RWPE1 (cell line): ENCODE measurements around the gene TMPRSS11E.
A peak's percentile ranks its signal among the peaks of the same experiment; 100 is the strongest.

Experiments
- CTCF ChIA-PET: fragments of 350-600 bp; sonication (Branson Sonifier 250); formaldehyde crosslinking; extraction: SDS; loops from one replicate; lab custom pipeline; 2021; lab: Yijun Ruan, JAX
- POLR2A ChIA-PET: fragments of 400-600 bp; formaldehyde crosslinking; extraction: SDS; loops from one replicate; lab custom pipeline; 2020; ENCODE audit warnings: antibody characterized with exemption; ENCODE audit not compliant: low non-redundant PET; lab: Yijun Ruan, JAX
- DNase-seq: peaks from one replicate; pipeline ENCODE4 v3.0.0; 2012; ENCODE audit warnings: low spot score
- H3K27ac ChIP-seq: fragments of 450-650 bp; 2 replicates; pipeline ENCODE4 v1.5.1; 2017
- TF ChIP-seq, protein P1 (sequence below): fragments of 450-650 bp; conservative IDR thresholded peaks from 2 replicates; pipeline ENCODE4 v1.5.1; 2017; ENCODE audit warnings: low read depth, mild to moderate bottlenecking

TMPRSS11E gene

DNA sequence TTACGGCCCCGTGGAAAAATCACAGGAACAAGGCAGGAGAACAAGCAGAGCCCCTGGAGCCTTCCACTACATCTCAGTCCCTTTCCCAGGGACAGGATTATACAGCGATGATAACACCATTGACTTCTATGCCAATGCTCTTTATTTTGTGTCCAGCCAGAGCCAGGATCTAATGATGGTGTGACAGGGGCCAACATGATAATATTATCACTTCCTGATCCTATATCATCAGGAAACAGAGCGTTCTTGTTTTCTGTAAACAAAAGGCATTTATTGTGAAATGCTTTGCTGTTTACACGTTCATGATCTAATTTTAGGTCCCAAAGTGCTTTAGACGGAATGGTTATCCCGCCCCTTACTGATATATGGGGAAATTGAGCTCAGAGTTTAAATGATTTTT is 12.8 kb downstream of the TMPRSS11E start:
- H3K27ac ChIP-seq = no peak overlapping the region
- DNase-seq = no peak
- TF ChIP-seq, protein P1, sequence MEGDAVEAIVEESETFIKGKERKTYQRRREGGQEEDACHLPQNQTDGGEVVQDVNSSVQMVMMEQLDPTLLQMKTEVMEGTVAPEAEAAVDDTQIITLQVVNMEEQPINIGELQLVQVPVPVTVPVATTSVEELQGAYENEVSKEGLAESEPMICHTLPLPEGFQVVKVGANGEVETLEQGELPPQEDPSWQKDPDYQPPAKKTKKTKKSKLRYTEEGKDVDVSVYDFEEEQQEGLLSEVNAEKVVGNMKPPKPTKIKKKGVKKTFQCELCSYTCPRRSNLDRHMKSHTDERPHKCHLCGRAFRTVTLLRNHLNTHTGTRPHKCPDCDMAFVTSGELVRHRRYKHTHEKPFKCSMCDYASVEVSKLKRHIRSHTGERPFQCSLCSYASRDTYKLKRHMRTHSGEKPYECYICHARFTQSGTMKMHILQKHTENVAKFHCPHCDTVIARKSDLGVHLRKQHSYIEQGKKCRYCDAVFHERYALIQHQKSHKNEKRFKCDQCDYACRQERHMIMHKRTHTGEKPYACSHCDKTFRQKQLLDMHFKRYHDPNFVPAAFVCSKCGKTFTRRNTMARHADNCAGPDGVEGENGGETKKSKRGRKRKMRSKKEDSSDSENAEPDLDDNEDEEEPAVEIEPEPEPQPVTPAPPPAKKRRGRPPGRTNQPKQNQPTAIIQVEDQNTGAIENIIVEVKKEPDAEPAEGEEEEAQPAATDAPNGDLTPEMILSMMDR = no peak
- CTCF ChIA-PET = no interaction called here
- POLR2A ChIA-PET = no interaction called here

DNA sequence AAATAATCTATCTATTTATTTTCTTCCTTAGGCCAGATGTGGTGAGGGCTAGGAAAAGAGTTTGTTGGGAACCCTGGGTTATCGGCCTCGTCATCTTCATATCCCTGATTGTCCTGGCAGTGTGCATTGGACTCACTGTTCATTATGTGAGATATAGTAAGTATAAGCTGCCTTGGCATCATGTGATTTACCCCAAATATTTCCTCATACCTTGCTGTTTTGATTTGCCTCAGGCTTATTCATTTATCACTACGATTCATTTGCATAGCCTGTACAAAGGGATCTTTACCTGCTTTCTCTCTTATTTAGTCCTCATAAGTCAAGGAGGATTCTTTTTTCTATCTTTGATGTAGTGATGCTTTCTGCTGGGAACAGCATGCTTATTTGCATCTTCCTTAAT is 14.5 kb downstream of the TMPRSS11E start:
- TF ChIP-seq, protein P1 = no peak
- DNase-seq = no peak
- ChIA-PET CTCF (no interaction called here), POLR2A (no interaction called here)
- no peak overlapping the region for H3K27ac ChIP-seq

DNA sequence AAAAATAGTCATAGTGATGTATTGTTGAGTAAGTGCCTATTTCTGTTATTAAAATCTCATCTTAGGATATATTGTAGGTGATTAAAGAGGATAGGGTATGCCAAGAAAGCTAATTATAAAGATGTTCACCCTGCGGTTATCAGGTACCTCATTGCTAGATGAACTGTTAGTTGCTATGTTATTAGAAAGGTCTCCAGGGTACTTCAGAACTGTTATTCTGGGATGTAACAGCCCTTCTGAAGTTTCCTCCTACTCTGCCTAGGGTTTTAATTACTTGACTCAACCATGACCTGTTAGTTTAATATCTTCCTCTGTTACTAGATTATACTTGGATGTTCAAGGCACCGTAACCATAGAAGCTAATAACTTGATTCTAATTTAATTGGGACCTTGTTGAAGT is 15.4 kb downstream of the TMPRSS11E start:
- TF ChIP-seq, protein P1 = no peak
- POLR2A ChIA-PET = no interaction called here
- CTCF ChIA-PET = no interaction called here
- H3K27ac ChIP-seq = no peak overlapping the region
- no peak for DNase-seq

GRCh38 chr4:68463796-68464195 is 16.5 kb downstream of the TMPRSS11E start:
- DNase-seq = peak; percentile 16
- CTCF ChIA-PET = no interaction called here

DNA sequence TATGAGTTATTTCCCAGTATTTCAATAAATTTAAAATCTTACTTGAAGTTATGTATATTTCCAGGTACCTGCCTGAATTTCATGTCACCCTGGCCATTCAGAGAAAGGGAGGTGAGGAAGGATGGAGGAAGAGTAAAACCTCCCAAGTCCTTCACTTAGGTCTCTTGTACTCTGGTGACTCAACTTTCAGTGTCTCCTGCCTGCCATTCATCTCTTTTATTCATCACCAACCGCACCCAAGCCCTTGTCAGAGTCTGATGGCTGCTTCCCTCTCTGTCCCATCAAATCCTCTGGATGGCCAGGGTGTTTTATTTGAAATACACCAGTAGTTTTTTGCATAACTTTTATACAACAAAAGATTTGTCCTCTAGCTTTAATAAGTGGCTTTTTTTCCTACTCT is 17.8 kb downstream of the TMPRSS11E start:
- TF ChIP-seq, protein P1 = no peak
- CTCF ChIA-PET = no interaction called here
- H3K27ac ChIP-seq = no peak overlapping the region
- POLR2A ChIA-PET = no interaction called here
- DNase-seq = no peak

More at GRCh38 chr4:68463796-68464195, 16.5 kb downstream of the TMPRSS11E start:
- POLR2A ChIA-PET = no interaction called here
- TF ChIP-seq, protein P1 = no peak
- H3K27ac ChIP-seq = no peak overlapping the region

- TF ChIP-seq, protein P1 = no peak
- peak; percentile 51 for DNase-seq
- no peak overlapping the region for H3K27ac ChIP-seq
- ChIA-PET POLR2A (no interaction called here), CTCF (interaction anchor here (0.6 kb wide), 1 partner anchor 37 kb away, joined by 3 read pairs; no protein-coding TSS in a partner anchor)
Observed at GRCh38 chr4:68466185-68466584, 18.9 kb downstream of the TMPRSS11E start.
